Left colon (tissue), 2 donors: ENCODE results near the gene ARHGEF38. TPM values are rescaled to one million over a fixed set of nuclear protein-coding genes. Genes with fewer than 3 reads are reported as not detected.

Source experiments
- ATAC-seq: fragments of 200-7000 bp; cut with Tn5 transposase; one replicate; pipeline ENCODE4 v1.9.1; 2020; ENCODE audit warnings: mild to moderate bottlenecking, moderate library complexity
- DNase-seq, 2 donors: peaks; one replicate each; pipeline ENCODE4 v3.0.0-alpha.2; 2020
- intact Hi-C, 2 donors: fragments of 100-400 bp; cut with DNase I in 1 of 2; cut with micrococcal nuclease in 1 of 2; formaldehyde crosslinking; loops; one replicate each; pipeline versions ENCODE4 v1.11.2 to v1.14.0; 2022; cut with DNase I, micrococcal nuclease
- total RNA-seq, 2 donors: library from RNA; stranded (reverse); fragmentation: NEBNext Ultra II Directional; extraction: Animal tissue kit (Norgen Biotek cat#: 25700); gene quantifications; one replicate each; pipeline ENCODE4 v1.2.1, GENCODE V29; 2021
- donor health status: DM: no; HTN: no; CAD: no.
- donor health status: DM: yes; HTN: yes; CAD: no.

Gene ARHGEF38
- total RNA-seq, 2 donors from 2014 or later = 11.6 to 23.7 TPM

DNA sequence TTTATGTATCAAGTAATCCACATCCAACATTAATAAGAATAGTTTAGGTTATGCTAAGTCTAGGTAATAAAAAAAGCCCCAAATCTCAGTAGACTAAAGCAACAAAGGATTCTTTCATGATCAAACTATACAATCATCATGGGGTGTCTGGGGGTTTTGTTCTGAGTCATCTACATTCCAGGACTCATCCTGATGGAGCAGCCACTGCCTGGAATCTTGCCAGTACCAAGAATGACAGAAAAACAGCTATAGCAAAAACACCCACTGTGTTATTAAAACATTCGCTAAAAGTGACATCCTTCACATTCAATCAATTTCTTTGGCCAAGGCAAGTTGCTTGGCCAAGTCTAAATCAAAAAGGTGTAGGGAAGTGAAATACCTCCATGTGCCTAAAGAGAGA, 3.9 kb upstream of the ARHGEF38 start:
- DNase-seq (no peak), ATAC-seq (no peak)
- intact Hi-C loops = no loop called here

DNA sequence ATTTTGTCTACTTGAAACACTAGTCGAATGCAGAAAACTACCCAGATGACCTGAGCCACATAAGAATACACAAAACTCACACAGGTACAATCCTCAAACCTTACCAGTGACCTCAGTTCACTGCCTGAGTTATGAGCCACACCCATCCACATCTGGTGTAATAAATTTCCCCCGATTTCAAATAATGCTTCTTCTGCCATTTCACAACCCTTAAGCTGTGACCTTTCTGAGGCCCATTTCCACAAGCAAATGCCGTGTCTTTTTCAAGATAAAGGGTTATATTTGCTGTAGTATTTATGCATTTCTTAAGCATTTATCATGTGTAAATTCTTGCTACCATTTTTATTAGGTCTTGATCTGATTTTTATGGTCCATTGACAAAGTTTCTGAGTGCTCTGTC, 1.8 kb upstream of the ARHGEF38 start:
- ATAC-seq (peak; percentile 30), DNase-seq (peak in 1 of 2 donors; percentile 29)
- intact Hi-C loops = no loop called here

DNA sequence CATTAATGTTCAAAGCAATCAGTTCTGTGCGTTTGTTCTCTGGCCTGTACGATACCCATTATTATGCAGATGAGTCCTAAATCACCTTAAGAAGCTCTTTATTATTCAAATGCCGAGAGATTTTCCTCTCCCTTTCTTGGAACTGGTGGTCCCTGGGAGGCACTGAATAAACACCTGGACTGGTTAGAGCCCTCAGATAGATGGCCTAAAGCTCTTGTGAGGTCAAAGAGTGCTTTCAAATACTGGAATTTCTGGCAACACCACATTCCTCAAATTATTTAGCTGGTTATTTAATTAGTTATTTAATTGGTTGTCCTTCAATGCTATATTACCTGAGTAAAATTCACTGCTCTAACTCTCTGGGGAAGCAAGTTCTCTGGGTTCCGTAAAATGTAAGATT, 3.0 kb downstream of the ARHGEF38 start:
- no peak for ATAC-seq
- intact Hi-C loops = no loop called here
- DNase-seq = no peak

DNA sequence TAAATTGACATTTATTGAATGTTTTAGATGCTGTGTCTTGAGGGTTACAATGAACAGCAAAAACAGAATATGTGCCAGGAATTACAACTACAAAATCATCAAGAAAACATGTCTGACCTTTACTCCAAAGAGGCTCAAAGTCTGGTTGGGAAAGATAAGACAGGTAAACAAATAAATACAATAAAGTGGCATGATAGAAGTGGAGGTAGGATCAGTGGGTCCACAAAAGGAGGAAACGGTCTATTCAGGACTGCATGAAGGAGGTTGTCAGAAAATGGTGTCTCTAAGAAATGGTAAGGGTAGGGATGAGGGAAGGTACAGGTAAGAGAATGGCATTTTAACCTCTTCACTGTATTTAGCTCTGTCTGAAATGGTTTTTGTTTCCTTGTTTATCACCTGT, 3.8 kb downstream of the ARHGEF38 start:
- DNase-seq (no peak), ATAC-seq (peak; percentile 17)
- intact Hi-C loops = no loop called here

DNA sequence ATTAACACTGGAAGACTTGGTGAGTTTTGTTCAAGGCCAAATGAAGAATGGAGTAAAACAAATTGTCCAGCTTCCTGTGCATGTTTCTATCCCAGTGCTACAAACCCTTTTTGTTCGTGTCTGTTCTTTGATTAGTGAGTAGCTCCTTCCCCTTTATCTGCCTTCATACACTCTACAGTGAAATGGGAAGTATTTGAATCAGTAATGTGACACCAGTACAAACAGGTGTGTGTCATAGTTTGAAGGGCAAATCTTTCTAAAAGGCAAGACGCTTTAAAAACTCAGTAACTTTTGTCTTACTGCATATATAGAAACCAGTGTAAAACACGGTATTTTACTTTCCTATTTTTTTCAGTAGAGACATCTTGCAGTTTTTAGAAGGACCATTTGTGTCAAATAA, 5.9 kb downstream of the ARHGEF38 start:
- intact Hi-C loops = no loop called here
- DNase-seq (no peak), ATAC-seq (peak; percentile 53)

DNA sequence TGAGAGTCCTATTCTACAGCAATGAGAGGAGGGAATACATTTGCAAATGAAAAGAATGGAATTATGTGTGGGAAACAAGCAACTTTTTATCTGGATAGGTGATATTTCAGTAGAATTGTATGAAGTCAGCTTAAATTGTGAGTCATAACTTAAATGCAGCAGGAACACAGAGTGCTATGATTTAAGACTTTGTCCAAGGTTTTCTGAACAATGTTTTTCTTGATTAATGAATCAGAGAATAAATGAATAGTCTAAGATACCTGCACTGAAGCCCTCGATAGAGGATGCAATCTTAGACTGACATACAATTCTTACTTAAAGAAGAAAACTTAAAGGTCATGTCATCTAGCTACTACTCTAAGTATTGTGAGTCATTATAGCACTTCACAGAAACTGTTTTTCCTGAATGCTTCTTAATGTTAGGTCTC, 8.0 kb downstream of the ARHGEF38 start:
- no peak for DNase-seq
- no peak for ATAC-seq
- intact Hi-C loops = no loop called here

DNA sequence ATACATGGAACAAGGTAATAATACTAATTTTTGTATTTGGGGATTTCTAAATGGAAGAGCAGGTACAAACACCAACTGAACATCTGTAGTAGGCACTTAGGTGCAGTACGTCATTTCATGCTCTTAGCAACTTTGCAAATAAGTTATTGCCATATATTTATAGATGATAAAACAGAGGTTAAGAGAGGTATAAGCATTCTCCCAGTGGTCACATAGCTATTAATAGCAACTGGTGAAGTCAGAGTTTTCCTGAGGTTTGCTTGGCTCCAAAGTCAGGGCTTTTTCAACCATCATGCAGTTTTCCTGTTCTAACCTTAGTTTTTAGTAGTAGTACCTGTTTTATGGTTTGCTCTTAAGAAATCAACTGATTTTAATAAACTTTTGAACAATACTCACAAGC, 10.9 kb downstream of the ARHGEF38 start:
- DNase-seq (no peak), ATAC-seq (no peak)
- intact Hi-C loops = no loop called here

DNA sequence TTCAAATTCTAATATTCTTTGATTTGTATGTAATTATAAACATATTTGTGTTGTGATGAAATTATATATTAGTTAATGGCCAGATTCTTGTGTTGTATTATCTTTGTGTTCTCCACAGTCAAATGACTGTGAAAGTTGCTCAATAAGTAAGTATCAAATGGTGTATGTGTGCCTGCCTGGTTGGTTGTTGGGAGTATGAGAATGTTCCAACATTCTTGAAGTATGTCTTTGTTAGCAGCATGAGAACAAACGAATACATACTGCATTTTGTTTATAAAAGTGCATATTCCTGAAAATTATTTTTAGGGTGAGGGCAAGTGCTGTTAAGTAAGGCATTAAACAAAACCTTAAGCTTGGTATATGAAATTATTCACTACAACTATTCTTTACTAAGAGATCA, 16.2 kb downstream of the ARHGEF38 start:
- no peak for DNase-seq
- no peak for ATAC-seq
- intact Hi-C loops = no loop called here

DNA sequence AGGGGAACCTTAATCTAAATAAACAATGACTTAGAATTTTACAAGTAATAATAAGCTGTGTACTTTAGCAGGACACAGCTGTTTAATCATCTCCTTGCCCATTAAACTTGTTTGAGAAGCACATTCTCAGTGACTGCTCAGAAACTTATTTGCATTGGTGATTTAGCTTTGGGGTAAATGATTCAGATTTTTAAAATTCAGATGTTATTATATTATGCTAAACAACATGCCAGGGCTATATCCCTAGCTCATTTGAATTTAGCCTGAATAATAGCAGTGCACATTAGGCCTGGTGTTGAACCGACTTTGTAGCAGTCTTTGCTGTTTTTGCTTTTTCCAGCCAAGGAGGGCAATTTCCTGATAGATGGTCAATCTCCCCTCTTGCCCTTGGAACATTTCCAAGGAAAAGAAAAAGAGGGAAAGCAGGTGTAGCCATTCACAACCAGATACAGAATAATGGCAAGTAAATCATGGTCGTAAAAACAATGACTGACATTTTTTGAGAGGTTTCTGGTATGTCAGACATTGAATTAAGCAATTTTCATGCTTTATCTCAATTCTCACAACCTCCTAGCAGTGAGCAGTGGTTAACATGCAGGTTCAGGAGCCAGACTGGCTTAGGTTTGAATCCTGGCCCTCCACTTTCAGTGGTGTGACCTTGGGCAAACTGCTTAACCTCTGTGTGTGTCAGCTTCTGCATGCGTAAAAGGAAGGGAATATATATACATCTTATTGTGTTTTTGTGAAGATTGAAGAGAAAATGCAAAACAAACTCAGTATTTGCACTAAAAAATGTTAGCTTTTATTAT, 16.8 kb downstream of the ARHGEF38 start:
- intact Hi-C loops = no loop called here
- ATAC-seq = no peak
- DNase-seq = no peak

DNA sequence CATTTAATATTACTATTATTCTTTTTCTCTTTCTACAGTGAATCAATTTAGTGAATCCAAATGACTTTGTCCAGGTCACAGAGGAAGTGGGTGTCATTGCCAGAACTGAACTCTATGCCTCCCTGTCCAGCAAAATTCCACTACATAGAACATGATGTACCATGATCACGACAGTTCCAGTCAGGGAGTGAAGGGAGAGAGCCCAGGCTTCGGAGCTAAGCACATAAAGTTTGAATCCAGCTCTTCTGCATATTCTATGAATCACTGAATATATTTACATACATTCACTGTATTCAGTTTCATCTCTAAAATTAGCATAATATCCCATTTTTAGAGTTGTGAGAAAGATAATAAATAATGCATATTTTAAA, 17.4 kb downstream of the ARHGEF38 start:
- no peak for ATAC-seq
- intact Hi-C loops = no loop called here
- DNase-seq = no peak

DNA sequence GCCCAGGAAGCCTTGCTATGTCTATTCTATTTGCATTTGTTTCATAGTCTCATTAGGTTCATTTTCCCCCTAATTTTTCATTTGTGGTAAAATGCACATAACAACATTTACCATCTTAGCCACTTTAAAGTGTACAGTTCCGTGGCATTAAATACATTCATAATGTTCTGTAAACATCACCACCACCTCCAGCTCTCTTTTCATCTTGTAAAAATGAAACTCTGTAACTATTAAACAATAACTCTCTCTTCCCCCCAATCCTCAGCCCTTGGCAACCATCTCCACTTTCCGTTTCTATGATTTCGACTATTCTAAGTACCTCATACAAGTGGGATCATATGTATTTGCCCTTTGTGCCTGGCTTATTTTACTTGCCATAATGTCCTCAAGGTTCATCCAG, 19.9 kb downstream of the ARHGEF38 start:
- intact Hi-C loops = no loop called here
- ATAC-seq = no peak
- DNase-seq = no peak

DNA sequence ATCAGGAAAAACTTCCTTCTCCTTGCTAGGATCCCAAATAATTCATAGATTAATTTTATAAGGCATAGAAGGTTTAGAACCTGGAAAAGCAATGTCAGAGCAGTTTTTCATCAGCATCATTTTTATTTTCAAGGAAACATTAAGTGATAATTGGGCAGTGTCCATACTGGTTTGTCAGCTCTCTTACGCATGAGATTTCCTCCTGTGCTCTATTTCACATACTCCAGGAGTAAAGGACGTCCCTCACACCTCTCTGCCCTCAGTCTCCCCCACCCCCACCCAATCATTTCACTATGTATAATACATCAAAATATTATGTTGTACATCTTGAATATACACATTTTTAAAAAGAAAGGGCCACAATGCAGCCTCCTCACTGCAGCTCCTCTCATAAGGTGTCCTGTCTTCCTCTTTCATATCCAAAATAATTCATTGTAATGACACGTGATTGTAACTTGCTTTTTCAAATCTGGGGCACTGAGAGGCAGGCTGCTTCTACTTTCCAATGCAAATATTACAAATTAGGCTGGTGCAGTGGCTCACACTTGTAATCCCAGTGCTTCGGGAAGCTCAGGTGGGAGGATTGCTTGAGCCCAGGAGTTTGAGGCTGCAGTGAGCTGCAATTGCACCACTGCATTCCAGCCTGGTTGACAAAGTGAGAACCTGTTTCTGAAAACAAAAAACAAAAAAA, 34.4 kb downstream of the ARHGEF38 start:
- no peak for DNase-seq
- ATAC-seq = peak; percentile 38
- intact Hi-C loops = no loop called here

DNA sequence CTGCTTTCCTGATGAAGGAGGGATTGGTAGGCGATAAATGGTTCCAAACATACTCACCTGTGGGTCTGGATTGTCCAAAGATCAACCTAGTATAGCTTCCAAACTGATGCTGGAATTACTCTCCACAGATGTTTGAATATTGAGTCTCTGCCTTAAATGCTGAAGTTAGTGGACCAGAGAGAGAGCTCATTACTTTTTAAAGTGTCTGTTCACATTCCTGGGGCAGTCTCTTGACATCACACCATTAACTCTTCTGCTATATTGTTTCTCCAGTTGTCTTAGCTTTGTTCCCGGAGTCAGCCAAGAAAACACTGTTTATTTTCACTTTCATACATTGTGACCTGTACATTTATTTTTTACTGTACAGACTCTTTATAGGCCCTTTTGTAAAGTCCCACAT, 35.4 kb downstream of the ARHGEF38 start:
- peak; percentile 19 for ATAC-seq
- DNase-seq = no peak
- intact Hi-C loops = no loop called here

DNA sequence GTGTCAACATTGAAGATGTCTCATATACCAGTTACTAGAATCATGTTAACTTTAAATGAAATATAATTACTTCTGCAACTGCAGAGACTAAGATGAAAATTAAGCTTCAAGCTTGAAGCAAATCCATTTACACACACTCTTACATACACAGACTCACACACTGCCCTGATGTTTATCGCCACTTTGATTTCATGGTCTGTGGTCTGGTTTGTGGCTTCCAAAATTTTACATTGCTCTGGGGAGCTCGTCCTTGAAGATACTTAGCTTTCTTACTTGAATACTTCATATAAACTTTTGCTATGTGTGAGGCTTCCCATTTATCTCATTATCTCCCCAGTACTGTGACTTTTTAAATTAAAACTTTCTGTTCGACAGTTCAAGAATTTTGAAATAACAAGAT, 35.8 kb downstream of the ARHGEF38 start:
- no peak for DNase-seq
- intact Hi-C loops = no loop called here
- no peak for ATAC-seq

DNA sequence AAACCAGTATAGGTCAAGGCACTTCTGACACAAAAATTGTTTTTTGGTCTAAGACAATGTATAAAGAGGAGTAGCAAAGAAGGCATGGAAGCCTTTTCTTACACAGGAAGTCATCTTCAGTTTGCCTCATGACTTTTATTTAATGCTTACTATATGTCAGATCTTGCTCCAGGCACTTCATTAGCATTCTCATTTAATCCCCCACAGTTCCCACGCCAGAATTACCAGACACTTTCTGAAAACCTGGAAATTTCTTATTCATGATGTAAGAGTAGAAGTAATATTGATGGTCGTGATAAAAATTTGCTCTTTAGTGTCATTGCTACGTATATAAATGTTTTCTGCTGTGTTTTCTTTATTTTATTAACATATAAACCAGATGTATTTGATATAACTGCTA, 39.2 kb downstream of the ARHGEF38 start:
- no peak for ATAC-seq
- intact Hi-C loops = no loop called here
- no peak for DNase-seq

DNA sequence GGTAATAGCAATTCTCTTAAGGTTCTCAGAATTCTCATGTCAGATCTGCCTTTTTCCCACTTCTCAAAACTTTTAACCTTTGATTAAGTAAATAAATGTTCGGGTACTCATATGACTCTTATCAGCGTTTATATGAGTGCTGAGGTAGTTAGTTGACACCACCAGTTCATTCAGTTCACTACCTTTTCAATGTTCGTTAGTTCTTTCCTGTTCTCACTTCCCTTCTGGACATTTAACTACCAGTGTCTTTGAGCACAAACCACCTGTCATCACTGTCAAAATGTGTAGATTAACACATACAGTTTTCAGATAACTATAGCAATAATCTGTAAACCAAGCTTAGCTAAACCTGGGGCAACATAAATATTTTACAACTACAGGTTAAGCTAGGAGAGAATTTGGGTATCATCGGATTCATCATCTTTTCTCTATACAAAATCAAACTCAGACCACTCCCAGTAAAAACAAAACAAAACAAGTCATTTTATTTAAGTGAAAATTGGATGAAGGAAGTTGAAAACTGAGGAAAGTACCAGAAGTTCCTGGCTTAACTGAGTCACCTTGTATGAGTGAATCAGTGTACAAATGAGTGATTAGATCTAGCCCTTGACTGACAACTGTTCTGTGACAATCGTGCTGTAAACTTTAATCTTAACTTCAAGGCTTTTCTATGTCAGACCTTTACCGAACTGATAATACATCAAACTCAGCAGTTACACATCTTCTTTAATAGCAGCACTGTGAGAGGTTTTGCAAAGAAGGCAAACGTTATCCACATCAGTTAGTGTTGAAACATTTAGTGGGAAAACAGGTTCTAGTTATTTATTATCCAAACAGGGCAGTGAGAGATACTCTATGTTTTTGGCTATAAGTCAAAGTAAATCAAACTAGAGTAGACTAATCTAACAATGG, 41.9 kb downstream of the ARHGEF38 start:
- DNase-seq (no peak), ATAC-seq (peak; percentile 74)
- intact Hi-C loops = no loop called here

DNA sequence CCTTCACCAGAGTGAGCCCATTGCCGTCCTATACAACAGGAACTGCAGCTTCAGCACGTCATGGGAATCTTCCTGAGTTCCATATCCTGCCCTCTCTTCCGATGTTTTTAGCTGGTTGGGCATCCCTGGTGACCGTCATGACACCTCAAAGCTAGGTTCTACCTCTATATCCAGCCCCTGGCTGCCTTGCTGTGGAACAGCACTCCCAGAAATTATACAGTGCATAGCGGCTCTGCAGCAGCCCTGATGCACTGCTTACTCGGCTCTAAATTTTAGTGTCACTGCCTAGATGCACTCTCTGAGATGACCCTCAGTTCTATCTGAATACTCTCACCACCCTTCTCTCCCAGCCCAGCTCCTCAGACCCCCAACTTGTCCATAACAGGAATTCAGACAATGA, 44.3 kb downstream of the ARHGEF38 start:
- DNase-seq (no peak), ATAC-seq (no peak)
- intact Hi-C loops = no loop called here

DNA sequence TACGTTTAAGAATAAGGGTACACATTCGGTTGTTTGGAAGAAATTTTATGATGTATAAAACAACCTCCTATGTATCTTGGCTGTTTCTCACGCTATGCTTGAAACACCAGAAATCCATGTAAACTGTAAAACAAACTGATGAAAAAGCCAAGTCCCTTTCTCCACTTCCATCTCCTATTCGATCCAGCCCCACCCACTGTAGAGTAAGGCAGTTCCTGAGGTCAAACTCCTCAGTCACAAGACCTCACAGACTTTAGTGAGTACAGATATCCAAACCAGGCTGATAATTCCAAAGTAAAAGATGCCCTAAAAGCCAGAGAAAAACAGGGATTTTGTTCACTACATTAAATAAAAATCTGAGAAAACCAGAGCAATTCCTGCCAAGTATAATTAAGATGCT, 45.6 kb downstream of the ARHGEF38 start:
- intact Hi-C loops = no loop called here
- DNase-seq = peak in 1 of 2 donors; percentile 27
- peak; percentile 66 for ATAC-seq

DNA sequence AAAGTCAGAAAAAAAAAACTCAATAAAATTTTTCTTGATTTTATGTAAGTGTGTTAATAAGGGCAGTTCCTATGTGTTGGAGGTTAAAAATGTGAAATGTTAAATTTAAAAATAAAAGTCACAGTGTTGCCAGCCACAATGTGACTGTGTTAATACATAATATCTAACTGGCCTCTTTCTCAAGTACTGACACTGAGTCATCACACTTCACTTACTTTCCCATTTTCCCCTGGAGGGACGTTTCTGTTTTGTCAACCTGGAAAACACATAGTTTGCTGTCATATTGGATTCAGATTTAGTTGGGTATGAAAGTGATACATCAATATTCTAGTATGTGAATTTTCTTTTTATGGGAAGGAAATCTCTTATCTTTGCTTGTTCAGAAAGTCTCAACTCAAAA, 46.4 kb downstream of the ARHGEF38 start:
- ATAC-seq (no peak), DNase-seq (no peak)

DNA sequence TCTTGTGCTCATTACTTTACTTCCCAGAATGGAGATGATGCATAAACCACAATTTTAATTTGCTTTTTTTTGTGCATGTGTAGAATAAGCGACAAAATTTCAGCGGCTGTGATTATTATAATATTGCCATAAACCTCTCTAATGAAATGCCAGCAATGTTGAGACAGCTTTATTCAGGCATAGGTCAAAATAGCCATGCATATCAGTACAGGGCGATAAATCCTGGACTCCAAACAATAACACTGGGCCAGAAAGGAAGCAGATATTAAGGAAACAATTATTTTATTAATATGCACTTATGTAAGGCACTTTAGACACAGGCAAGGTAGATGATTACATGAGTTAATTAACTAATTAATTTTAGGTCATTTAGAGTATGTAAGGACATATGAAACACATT, 47.1 kb downstream of the ARHGEF38 start:
- intact Hi-C loops = no loop called here
- DNase-seq = no peak
- ATAC-seq = no peak

More for the DNA sequence above, 46.4 kb downstream of the ARHGEF38 start:
- intact Hi-C loops = no loop called here
